Measurements from ENCODE around the gene TMEM18. TPM values are rescaled to one million over a fixed set of nuclear protein-coding genes. Genes with fewer than 3 reads are reported as not detected.

Gene TMEM18
- total RNA-seq, 1 experiment from 2014 or later: 33.5 TPM

DNA sequence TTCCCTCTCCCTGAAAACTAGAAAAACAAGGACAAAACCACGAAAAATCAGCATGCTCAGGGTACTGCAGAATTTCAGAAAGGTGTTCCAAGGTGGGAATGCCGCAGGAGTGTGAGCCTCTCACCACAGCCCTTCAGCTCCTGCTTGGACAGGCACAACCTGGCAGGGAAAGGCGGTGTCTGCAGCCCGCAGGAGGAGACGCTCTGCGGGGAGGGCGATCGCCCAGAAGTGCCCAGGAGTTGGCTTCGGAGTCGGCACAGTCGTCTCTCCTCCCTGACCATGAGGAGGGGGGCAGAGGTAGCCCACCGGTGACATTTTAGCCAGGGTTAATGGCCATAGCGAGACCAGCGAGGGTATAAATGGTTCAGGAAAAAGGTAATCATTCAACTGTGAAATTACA, 57.2 kb downstream of the TMEM18 start:
- Histone ChIP-seq H3K36me3 (ENCODE audit: control insufficient read depth in 1 of 2, insufficient read depth in 2 of 2, low read length in 2 of 2) (no peaks in the 10 kb centered on the region), H3K4me1 (ENCODE audit: control insufficient read depth in 1 of 2, insufficient read depth in 2 of 2, low read length in 2 of 2) (no peaks in the 10 kb centered on the region), H4K20me1 (ENCODE audit: insufficient read depth) (no peaks in the 10 kb centered on the region), H3K4me3 (replicated peaks in 1 of 2; ENCODE audit: low read depth in 1 of 2, low read length in 2 of 2) (no peak overlapping the region), H2AFZ (ENCODE audit: low read depth, low read length, poor library complexity, severe bottlenecking) (no peak overlapping the region), H3K9me3 (ENCODE audit: control insufficient read depth in 1 of 2, insufficient read depth in 1 of 2, low read depth in 1 of 2, low read length in 2 of 2) (no peaks in the 10 kb centered on the region), H3K79me2 (ENCODE audit: insufficient read depth, low read length) (no peaks in the 10 kb centered on the region), H3K9ac (ENCODE audit: low read length) (no peak overlapping the region), H3K9me2 (ENCODE audit: insufficient read depth) (no peaks in the 10 kb centered on the region), H3K4me2 (ENCODE audit: low read length) (no peak overlapping the region), H3K27ac (ENCODE audit: low read depth, low read length) (no peak overlapping the region), H3K27me3 (ENCODE audit: insufficient read depth, low read length) (no peaks in the 10 kb centered on the region)
- CTCF ChIA-PET: no interaction called here
- DNase-seq (ENCODE audit: low read depth, low spot score): no peak
- BruUV-seq (replicated peaks): no TSS peak
- no peak for ATAC-seq
- RAD21 ChIA-PET (ENCODE audit: low non-redundant PET in 1 of 2, low total read pairs in 2 of 2, uncharacterized antibody in 2 of 2, unreplicated experiment in 2 of 2): no interaction called here
- intact Hi-C loops (cut with micrococcal nuclease): no loop called here
- TF ChIP-seq EGR1 (IDR thresholded peaks at IDR 0.05; ENCODE audit: low read depth): no peak
- TF ChIP-seq, protein P1, sequence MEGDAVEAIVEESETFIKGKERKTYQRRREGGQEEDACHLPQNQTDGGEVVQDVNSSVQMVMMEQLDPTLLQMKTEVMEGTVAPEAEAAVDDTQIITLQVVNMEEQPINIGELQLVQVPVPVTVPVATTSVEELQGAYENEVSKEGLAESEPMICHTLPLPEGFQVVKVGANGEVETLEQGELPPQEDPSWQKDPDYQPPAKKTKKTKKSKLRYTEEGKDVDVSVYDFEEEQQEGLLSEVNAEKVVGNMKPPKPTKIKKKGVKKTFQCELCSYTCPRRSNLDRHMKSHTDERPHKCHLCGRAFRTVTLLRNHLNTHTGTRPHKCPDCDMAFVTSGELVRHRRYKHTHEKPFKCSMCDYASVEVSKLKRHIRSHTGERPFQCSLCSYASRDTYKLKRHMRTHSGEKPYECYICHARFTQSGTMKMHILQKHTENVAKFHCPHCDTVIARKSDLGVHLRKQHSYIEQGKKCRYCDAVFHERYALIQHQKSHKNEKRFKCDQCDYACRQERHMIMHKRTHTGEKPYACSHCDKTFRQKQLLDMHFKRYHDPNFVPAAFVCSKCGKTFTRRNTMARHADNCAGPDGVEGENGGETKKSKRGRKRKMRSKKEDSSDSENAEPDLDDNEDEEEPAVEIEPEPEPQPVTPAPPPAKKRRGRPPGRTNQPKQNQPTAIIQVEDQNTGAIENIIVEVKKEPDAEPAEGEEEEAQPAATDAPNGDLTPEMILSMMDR (IDR thresholded peaks at IDR 0.05 in 2 of 3, conservative IDR thresholded peaks at IDR 0.05 in 1 of 3; ENCODE audit: borderline replicate concordance in 1 of 3, insufficient read depth in 1 of 3, low read depth in 2 of 3, low read length in 2 of 3): no peak
- no peak for TF ChIP-seq ZNF274 (IDR thresholded peaks at IDR 0.05; ENCODE audit: low read depth, low read length)
- no peak for TF ChIP-seq SP1 (IDR thresholded peaks at IDR 0.05; ENCODE audit: low read depth)
- POLR2A ChIA-PET: no interaction called here

DNA sequence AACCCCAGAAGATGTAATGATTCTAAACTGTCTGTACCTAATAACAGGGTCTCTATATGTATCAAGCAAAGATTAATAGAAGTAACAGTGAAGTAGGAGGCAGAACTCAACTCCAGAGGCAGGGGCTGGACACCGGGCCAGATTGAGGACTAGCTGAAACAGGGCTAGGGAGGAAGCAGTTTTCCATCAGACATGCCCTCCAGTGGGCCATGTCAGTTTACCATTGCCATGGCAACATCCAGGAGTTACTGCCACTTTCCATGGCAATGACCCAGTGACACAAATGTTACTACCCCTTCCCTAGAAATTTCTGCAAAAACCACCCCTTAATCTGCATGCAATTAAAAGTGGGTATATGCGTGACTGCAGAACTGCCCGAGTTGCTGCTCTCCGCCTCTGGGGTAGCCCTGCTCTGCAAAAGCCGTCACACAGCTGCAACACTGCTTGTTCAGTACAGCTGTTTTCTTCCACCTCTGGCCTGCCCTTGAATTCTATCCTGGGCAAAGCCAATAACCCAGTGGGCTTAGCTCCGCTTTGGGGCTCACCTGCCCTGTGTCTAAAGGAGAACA, 58.7 kb downstream of the TMEM18 start:
- no peak overlapping the region for H3K9ac ChIP-seq (ENCODE audit: low read length)
- BruUV-seq (replicated peaks): no TSS peak
- TF ChIP-seq JUND (IDR thresholded peaks at IDR 0.05) (no peak), YY1 (IDR thresholded peaks at IDR 0.05; ENCODE audit: extremely low read depth, insufficient replicate concordance, low read depth, low read length) (no peak), ZFX (IDR thresholded peaks at IDR 0.05) (no peak), SIN3A (IDR thresholded peaks at IDR 0.05; ENCODE audit: low read depth) (no peak), SRF (IDR thresholded peaks at IDR 0.05; ENCODE audit: low read depth) (no peak), POLR2AphosphoS5 (IDR thresholded peaks at IDR 0.05; ENCODE audit: low read depth, low read length) (no peak), CBX3 (IDR thresholded peaks at IDR 0.05; ENCODE audit: low read depth) (no peak), EGR1 (IDR thresholded peaks at IDR 0.05; ENCODE audit: low read depth) (no peak)
- TF ChIP-seq, protein P2, sequence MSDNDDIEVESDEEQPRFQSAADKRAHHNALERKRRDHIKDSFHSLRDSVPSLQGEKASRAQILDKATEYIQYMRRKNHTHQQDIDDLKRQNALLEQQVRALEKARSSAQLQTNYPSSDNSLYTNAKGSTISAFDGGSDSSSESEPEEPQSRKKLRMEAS (IDR thresholded peaks at IDR 0.05): no peak
- TF ChIP-seq, protein P3, sequence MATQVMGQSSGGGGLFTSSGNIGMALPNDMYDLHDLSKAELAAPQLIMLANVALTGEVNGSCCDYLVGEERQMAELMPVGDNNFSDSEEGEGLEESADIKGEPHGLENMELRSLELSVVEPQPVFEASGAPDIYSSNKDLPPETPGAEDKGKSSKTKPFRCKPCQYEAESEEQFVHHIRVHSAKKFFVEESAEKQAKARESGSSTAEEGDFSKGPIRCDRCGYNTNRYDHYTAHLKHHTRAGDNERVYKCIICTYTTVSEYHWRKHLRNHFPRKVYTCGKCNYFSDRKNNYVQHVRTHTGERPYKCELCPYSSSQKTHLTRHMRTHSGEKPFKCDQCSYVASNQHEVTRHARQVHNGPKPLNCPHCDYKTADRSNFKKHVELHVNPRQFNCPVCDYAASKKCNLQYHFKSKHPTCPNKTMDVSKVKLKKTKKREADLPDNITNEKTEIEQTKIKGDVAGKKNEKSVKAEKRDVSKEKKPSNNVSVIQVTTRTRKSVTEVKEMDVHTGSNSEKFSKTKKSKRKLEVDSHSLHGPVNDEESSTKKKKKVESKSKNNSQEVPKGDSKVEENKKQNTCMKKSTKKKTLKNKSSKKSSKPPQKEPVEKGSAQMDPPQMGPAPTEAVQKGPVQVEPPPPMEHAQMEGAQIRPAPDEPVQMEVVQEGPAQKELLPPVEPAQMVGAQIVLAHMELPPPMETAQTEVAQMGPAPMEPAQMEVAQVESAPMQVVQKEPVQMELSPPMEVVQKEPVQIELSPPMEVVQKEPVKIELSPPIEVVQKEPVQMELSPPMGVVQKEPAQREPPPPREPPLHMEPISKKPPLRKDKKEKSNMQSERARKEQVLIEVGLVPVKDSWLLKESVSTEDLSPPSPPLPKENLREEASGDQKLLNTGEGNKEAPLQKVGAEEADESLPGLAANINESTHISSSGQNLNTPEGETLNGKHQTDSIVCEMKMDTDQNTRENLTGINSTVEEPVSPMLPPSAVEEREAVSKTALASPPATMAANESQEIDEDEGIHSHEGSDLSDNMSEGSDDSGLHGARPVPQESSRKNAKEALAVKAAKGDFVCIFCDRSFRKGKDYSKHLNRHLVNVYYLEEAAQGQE (IDR thresholded peaks at IDR 0.05; ENCODE audit: low read depth): no peak
- TF ChIP-seq, protein P4, sequence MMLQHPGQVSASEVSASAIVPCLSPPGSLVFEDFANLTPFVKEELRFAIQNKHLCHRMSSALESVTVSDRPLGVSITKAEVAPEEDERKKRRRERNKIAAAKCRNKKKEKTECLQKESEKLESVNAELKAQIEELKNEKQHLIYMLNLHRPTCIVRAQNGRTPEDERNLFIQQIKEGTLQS (IDR thresholded peaks at IDR 0.05): no peak

More for the DNA sequence above, 58.7 kb downstream of the TMEM18 start:
- no peaks in the 10 kb centered on the region for H3K9me2 ChIP-seq (ENCODE audit: insufficient read depth)
- H3K36me3 ChIP-seq (ENCODE audit: control insufficient read depth in 1 of 2, insufficient read depth in 2 of 2, low read length in 2 of 2): no peaks in the 10 kb centered on the region
- intact Hi-C loops (cut with micrococcal nuclease): no loop called here
- POLR2A ChIA-PET: no interaction called here
- DNase-seq (ENCODE audit: low read depth, low spot score) (no peak), ATAC-seq (no peak)
- H3K4me1 ChIP-seq (ENCODE audit: control insufficient read depth in 1 of 2, insufficient read depth in 2 of 2, low read length in 2 of 2): no peaks in the 10 kb centered on the region
- no peaks in the 10 kb centered on the region for H3K27me3 ChIP-seq (ENCODE audit: insufficient read depth, low read length)
- CTCF ChIA-PET: no interaction called here
- no peaks in the 10 kb centered on the region for H4K20me1 ChIP-seq (ENCODE audit: insufficient read depth)
- H3K27ac ChIP-seq (ENCODE audit: low read depth, low read length): no peak overlapping the region
- no peaks in the 10 kb centered on the region for H3K9me3 ChIP-seq (ENCODE audit: control insufficient read depth in 1 of 2, insufficient read depth in 1 of 2, low read depth in 1 of 2, low read length in 2 of 2)
- H2AFZ ChIP-seq (ENCODE audit: low read depth, low read length, poor library complexity, severe bottlenecking): no peak overlapping the region
- RAD21 ChIA-PET (ENCODE audit: low non-redundant PET in 1 of 2, low total read pairs in 2 of 2, uncharacterized antibody in 2 of 2, unreplicated experiment in 2 of 2): no interaction called here
- no peak overlapping the region for H3K4me3 ChIP-seq (replicated peaks in 1 of 2; ENCODE audit: low read depth in 1 of 2, low read length in 2 of 2)
- no peak overlapping the region for H3K4me2 ChIP-seq (ENCODE audit: low read length)
- no peaks in the 10 kb centered on the region for H3K79me2 ChIP-seq (ENCODE audit: insufficient read depth, low read length)

All from HCT116 (cell line).